NB4 (cell line): Measurements from ENCODE around the gene CGRRF1.

Experiments
- POLR2A ChIP-seq: IDR thresholded peaks from 2 replicates; pipeline ENCODE4 v1.6.1; 2011; ENCODE audit warnings: mild to moderate bottlenecking; ENCODE audit not compliant: insufficient read length; ENCODE audit errors: extremely low read depth
- TF ChIP-seq, protein P1 (sequence below): IDR thresholded peaks from one replicate; pipeline ENCODE4 v1.5.1; 2012; ENCODE audit warnings: low read depth, low read length

DNA sequence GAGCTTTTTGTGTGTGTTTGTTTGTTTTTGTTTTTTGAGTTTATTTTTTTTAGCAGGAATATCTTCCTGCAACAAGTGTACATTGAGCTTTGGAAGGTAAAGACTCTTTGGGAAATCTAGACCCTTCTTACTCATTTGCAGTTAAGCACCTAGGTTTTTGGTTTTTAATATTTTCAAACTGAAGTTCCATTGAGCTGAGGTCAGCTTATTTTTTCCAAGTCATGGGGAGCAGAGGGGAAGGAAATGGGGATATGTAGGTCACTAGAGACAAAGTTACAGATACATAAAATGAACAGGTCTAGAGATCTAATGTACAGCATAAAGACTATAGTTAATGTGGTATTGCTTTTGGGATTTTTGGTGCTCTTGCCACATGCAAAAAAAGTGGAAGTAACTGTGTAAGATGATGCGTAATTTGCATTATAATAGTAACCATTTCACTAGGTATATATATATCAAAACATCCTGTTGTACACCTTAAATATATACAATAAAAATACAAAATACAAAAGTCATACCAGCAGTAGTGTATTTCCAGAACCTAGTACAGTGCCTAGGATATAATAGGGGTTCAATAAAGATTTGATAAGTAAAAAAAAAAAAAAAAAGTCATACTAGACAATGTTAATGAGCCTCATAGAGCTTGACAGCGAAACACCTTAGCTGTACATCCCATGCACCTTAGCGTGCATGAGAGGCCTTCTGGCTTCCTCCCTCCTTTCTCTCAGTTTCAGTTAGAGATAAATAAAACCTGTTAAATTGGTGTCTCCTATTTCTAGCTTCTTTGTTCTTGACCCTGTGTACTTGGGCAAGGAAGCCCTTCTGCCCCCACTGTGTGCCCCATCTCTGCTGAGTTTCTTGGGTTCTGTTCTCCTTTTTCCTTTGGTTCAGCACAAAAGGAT is 22.7 kb downstream of the CGRRF1 start:
- TF ChIP-seq, protein P1, sequence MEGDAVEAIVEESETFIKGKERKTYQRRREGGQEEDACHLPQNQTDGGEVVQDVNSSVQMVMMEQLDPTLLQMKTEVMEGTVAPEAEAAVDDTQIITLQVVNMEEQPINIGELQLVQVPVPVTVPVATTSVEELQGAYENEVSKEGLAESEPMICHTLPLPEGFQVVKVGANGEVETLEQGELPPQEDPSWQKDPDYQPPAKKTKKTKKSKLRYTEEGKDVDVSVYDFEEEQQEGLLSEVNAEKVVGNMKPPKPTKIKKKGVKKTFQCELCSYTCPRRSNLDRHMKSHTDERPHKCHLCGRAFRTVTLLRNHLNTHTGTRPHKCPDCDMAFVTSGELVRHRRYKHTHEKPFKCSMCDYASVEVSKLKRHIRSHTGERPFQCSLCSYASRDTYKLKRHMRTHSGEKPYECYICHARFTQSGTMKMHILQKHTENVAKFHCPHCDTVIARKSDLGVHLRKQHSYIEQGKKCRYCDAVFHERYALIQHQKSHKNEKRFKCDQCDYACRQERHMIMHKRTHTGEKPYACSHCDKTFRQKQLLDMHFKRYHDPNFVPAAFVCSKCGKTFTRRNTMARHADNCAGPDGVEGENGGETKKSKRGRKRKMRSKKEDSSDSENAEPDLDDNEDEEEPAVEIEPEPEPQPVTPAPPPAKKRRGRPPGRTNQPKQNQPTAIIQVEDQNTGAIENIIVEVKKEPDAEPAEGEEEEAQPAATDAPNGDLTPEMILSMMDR = no peak
- no peak for TF ChIP-seq POLR2A
